ENCODE measurements around the gene ERC2.

Gene ERC2

DNA sequence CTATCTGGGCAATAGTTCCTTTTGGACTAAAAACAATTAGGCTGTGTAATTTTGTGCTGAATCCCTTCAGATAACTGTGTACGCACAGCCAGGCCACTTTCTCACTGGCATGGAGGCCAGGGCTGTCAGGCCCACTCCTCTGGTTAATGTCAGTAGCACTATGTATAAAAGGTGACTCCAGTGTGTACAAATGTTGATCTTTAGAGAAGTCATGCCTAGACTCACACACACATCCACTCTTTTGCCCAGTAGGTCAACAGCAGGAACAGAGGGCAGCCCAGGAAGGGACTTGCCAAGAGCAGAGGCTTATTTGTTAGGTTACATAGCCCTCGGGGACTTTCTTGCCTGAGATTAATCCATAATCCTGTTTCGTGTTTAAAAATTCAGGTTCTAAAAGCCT lies 564.6 kb downstream of the ERC2 start:
- DNase-seq, result no peak

- DNase-seq, result no peak
Measured at GRCh38 chr3:55902221-55902900, 565.9 kb downstream of the ERC2 start.

GRCh38 chr3:55899887-55900286 lies 568.4 kb downstream of the ERC2 start:
- no peak for DNase-seq

- DNase-seq, result no peak
Measured at GRCh38 chr3:55897573-55898224, 570.6 kb downstream of the ERC2 start.

GRCh38 chr3:55895897-55896566 lies 572.2 kb downstream of the ERC2 start:
- no peak for DNase-seq

DNA sequence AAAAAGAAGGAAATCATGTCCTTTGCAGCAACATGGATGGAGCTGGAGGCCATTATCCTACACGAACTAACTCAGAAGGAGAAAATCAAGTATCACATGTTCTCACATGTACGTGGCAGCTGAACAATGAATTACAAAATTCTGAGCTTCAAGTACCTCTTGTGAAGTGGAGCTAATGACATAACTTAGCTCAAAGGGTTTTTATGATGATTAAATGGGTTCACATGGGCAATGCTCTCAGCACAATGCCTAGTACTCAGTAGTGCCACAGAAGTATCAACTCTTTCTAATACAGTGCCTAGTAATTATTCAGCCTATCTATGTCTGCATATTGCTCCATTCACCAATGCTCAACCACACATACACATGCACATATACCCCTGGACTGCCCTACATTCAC lies 573.7 kb downstream of the ERC2 start:
- no peak for DNase-seq

DNA sequence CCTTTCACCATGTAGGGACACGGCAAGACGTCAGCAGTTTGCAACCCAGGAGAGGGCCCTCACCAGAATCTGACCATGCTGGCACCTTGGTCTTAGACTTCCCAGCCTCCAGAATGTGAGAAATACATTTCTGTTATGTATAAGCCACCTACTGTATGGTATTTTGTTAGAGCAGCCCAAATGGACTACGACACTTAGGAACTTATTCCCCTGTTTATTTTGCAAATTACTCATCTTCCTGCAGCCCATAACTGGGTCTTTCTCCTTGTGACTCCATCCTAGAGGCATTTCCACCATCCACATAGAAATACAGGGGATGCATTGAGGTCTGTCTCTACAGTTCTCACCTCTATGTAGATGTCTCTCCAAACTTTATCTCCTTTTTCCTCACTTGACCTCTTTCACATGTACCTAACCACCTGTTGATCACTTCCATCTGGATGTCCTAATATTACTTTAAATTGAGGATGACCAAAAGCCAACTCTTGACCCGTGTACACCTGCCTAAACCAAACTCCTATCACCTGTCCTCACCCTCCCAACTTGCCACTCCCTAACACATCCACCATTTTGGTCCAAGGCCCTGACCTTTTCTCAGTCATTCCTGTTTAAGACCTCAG lies 575.1 kb downstream of the ERC2 start:
- DNase-seq, result no peak

DNA sequence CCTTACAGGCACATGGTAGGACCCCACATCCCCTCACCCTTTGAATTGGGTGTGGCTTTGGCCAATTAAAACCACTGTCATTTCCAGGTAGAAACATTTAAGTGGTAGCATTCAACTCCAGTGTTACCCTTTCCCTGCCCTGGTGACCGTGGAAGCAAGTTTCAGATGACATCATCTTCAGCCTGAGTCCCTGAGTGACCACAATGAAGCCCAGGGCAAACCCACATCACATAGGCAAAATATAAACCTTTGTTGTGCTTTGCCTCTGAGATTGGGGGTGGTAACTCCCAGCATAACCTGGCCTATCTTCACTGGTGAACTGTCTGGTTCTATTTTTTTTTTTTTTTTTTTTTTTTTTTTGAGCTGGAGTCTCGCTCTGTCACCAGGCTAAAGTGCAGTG lies 577.2 kb downstream of the ERC2 start:
- no peak for DNase-seq

DNA sequence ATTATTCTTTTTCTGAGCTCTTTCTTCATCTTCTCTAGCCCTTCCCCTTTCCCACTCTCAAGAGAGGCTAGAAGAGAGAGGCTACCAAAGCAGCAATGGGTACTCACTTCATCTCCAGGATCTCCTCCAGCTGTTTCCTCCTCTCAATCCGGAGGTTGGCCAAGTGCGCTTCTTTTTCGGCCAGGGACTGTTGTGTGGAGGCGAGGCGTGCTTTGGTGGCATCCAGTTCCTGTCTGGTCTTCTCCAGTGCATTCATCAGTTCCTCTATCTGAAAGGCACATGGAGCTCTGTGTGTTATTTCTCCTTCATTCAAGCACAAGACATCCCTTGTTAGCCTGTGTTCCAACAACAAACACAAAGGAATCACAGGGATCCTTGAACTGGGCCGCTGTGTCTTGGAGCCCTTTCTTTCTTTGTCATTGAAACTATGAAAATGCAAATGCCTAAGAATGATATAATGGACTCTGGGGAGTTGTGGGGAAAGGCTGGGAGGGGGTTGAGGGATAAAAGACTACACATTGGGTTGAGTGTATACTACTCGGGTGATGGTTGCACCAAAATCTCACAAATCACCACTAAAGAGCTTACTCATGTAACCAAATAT lies 579.9 kb downstream of the ERC2 start:
- DNase-seq, result no peak

GRCh38 chr3:55885721-55886120 lies 582.5 kb downstream of the ERC2 start:
- no peak for DNase-seq

- DNase-seq, result no peak
Measured at GRCh38 chr3:55884491-55885285, 583.6 kb downstream of the ERC2 start.

- no peak for DNase-seq
Measured at GRCh38 chr3:55884066-55884465, 584.2 kb downstream of the ERC2 start.

DNA sequence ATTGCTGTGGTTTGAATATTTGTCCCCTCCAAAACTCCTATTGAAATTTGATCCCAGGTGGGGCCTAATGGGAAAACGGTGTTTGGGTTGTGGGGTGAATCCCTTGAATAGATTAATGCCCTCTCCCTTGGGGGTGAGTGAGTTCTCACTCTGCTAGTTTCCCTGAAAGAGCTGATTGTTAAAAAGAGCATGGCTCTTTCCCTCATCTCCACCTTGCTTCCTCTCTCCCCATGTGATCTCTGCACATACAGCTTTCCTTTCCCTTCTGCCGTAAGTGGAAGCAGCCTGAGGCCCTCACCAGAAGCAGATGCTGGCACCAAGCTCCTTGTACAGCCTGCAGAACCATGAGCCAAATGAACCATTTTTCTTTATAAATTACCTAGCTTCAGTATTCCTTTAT lies 586.3 kb downstream of the ERC2 start:
- no peak for DNase-seq

GRCh38 chr3:55880357-55880756 lies 587.9 kb downstream of the ERC2 start:
- no peak for DNase-seq

- no peak for DNase-seq
Measured at GRCh38 chr3:55879901-55880331, 588.4 kb downstream of the ERC2 start.

DNA sequence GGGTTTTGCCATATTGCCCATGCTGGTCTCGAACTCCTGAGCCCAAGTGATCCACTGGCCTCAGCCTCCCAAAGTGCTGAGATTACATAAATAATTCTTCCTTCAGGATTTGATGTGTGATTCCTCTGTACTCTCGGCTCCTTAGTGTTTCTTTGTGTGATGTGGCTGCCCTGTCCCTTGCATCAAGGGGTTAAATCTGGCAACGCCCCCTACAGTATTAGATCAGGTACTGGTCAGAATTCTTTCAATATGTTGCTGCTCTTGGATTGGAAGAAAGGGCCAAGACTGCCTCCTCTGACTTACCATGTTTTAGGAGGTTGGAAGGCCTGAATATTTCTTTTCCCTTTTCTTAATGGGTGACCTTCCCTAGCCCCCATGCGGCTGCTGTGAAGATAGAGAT lies 590.6 kb downstream of the ERC2 start:
- DNase-seq, result no peak

DNA sequence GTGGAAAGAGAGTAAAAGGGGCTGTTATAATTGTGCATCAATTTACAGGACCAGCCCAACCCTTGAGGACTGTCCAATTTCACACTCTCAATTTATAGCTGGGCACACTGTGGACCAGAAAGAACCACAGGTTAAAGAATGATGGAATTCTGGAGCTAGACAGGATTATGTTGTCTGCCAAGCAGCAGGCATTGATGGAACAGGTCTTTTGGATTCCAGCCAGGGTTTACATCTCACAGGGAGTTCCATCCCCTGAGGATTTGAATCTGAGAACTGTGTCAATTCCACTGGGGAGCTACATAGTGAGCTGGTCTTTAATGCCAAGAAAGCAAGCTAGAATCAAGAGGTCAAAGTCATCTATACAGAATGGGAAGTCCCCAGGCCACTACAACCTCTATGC lies 591.7 kb downstream of the ERC2 start:
- no peak for DNase-seq

DNA sequence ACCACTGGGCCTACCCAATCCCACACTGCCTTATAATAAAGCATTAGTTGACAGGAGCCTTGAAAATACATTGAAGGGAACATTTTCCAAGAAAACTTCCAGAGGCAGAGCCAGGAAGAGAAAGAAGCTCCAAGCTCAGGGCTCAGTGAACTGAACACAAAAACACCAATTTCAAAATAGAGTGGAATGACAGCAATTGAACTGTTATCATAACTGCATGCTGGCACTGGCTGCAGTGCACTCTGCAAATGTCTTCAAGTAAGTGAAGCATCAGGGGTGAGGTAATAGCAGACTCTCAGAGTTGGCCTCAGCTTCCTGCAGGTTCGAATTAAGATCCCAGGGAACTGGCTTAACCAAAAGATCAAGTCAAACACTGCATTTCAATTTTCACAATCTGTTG lies 593.2 kb downstream of the ERC2 start:
- DNase-seq, result no peak

DNA sequence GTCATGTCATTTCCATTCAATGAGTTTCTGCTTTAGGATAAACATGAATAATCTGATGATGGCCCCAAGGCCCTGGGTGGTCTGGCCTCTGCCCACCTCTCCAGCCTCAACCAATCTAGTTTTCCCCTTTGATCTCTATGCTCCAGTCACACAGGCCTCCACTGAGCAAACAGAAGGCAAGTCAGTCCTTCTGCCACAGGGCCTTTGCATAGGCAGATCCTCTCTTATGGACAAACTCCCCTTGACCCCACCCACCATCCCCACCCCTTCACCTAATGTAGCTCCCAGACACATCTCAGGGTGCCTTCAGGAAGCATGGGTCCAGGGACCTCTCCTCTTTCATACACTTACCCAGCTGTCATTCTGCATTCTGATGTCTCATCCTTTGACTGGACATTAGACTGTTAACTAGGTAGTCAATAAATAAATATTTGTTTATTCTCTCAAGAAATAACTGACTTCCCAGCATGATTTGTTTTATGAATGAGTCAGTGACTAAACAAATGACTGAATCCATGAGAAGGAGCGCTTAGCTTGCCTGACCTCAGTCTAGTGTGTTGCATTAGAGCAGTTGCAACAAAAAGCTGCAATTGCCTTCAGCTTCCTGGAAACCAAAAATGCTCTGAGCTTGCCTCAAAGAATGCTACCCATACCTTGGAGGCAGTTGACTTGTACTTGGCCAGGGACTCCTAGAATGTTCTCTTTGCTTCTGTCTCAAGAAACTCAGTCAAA lies 594.6 kb downstream of the ERC2 start:
- no peak for DNase-seq

GRCh38 chr3:55870594-55870993 lies 597.7 kb downstream of the ERC2 start:
- no peak for DNase-seq

DNA sequence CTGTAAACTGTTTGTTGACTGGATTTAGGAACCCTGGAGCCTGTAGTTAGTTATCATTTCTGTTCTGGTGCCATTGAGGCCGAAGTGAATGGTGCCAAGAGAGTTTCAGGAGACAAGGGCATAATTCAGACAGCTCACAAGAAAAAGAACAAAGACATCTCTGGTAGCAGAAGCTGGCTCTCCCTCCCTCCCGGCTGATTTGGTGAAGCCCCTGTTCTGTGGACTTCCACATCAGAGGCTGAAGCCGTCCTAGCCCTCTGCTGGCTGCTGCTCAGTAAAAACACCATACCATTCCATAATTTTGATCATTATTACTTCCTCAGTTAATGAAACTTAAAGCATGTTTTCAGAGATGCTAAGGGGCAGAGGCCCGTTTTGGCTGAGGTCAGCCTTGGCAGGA lies 599.9 kb downstream of the ERC2 start:
- no peak for DNase-seq

DNA sequence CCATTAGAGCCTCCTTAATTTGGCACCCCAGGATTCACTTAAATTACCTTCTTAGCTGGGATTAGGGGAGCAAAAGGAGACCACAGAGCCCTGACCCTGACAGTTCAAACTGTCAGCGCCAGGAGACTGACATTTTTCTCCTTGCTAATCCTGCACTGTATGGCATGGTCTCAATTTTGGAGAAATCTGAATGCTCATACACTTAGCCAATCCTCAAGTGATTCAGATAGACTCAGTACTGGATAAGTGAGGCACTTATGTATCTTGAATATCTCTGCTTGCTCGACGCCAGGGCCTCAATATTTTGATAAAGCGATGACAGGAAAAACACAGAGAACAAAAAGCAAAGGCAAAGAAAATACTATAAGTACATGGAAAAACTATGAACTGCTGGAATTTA lies 605.2 kb downstream of the ERC2 start:
- no peak for DNase-seq
